Stimulated activated CD8-positive, alpha-beta memory T cell treated with anti-CD3 and anti-CD28 coated beads, Interleukin-7, amount 100 ng/mL, for 24 hours (primary cell): ENCODE measurements around the gene RTL1.

ENCODE experiments used
- DNase-seq: peaks from one replicate; pipeline ENCODE4 v3.0.0-alpha.2; 2020; ENCODE audit warnings: low read depth

Gene RTL1

GRCh38 chr14:100849115-100849781, 54.3 kb downstream of the RTL1 start:
- no peak for DNase-seq

- DNase-seq, result no peak
These were observed 57.1 kb downstream of the RTL1 start for GRCh38 chr14:100846309-100846859.

- DNase-seq, result no peak
These were observed 58.2 kb downstream of the RTL1 start for GRCh38 chr14:100845341-100845740.

GRCh38 chr14:100844846-100845245, 58.7 kb downstream of the RTL1 start:
- no peak for DNase-seq

GRCh38 chr14:100844421-100844820, 59.1 kb downstream of the RTL1 start:
- DNase-seq, result no peak

GRCh38 chr14:100844082-100844408, 59.5 kb downstream of the RTL1 start:
- no peak for DNase-seq

- no peak for DNase-seq
These were observed 60.7 kb downstream of the RTL1 start for GRCh38 chr14:100842799-100843198.

GRCh38 chr14:100841761-100842403, 61.6 kb downstream of the RTL1 start:
- DNase-seq, result no peak

GRCh38 chr14:100841066-100841760, 62.3 kb downstream of the RTL1 start:
- DNase-seq, result no peak

GRCh38 chr14:100840286-100841065, 63.0 kb downstream of the RTL1 start:
- no peak for DNase-seq

GRCh38 chr14:100839681-100840111, 63.8 kb downstream of the RTL1 start:
- DNase-seq, result no peak

GRCh38 chr14:100839315-100839585, 64.3 kb downstream of the RTL1 start:
- no peak for DNase-seq

- no peak for DNase-seq
These were observed 64.8 kb downstream of the RTL1 start for GRCh38 chr14:100838493-100839314.

- DNase-seq, result no peak
These were observed 65.6 kb downstream of the RTL1 start for GRCh38 chr14:100837805-100838350.

- no peak for DNase-seq
These were observed 66.3 kb downstream of the RTL1 start for GRCh38 chr14:100836941-100837804.

GRCh38 chr14:100836311-100836805, 67.2 kb downstream of the RTL1 start:
- DNase-seq, result no peak

- DNase-seq, result no peak
These were observed 67.8 kb downstream of the RTL1 start for GRCh38 chr14:100835548-100836310.

- DNase-seq, result no peak
These were observed 68.6 kb downstream of the RTL1 start for GRCh38 chr14:100834794-100835547.
